Keratinocyte (primary cell): ENCODE measurements around the gene TTC4.

Experiments used
- EZH2 ChIP-seq: IDR thresholded peaks from one replicate; pipeline ENCODE4 v1.6.1; 2012; ENCODE audit warnings: inconsistent platforms, mild to moderate bottlenecking, low read length, moderate library complexity
- TF ChIP-seq, protein P1 (sequence below), 3 experiments: IDR thresholded peaks in 1 of 3; conservative IDR thresholded peaks in 1 of 3; optimal IDR thresholded peaks in 1 of 3; 2 replicates in 2 of 3; 3 replicates in 1 of 3; pipeline versions ENCODE3 to v1.5.1; 2011; ENCODE audit warnings: low read length in 3 of 3, mild to moderate bottlenecking in 3 of 3, moderate library complexity in 2 of 3, control low read depth in 1 of 3, inconsistent platforms in 1 of 3; ENCODE audit not compliant: insufficient read depth in 2 of 3; ENCODE audit errors: extremely low read depth in 1 of 3

DNA sequence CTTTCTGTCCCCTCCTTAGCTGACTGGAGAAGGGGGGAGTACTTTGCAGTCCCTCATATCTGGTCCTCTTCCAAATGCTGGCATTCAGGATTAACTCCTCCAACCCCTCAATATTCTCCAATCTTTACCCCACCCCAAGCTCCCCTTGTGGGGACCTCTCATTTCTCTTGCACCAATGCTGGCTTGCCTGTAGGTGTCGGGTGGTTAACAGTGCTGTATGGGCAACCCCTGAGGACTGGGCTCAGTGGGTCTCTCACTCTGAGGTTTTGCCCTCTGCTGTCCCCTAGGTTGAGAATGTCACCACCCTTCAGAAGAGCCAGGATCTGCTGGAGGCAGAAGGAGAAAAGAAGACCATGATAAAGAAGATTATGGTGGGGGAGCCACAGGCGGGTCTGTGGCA, 47.1 kb upstream of the TTC4 start:
- TF ChIP-seq EZH2, result no peak
- TF ChIP-seq, protein P1, sequence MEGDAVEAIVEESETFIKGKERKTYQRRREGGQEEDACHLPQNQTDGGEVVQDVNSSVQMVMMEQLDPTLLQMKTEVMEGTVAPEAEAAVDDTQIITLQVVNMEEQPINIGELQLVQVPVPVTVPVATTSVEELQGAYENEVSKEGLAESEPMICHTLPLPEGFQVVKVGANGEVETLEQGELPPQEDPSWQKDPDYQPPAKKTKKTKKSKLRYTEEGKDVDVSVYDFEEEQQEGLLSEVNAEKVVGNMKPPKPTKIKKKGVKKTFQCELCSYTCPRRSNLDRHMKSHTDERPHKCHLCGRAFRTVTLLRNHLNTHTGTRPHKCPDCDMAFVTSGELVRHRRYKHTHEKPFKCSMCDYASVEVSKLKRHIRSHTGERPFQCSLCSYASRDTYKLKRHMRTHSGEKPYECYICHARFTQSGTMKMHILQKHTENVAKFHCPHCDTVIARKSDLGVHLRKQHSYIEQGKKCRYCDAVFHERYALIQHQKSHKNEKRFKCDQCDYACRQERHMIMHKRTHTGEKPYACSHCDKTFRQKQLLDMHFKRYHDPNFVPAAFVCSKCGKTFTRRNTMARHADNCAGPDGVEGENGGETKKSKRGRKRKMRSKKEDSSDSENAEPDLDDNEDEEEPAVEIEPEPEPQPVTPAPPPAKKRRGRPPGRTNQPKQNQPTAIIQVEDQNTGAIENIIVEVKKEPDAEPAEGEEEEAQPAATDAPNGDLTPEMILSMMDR (optimal IDR thresholded peaks at IDR 0.05 in 1 of 3, IDR thresholded peaks at IDR 0.05 in 1 of 3, conservative IDR thresholded peaks at IDR 0.05 in 1 of 3; ENCODE audit: extremely low read depth in 1 of 3, insufficient read depth in 2 of 3, low read length in 3 of 3), result no peak
